WTC11 (cell line): ENCODE data around the gene KPTN. TPM values are rescaled to one million over a fixed set of nuclear protein-coding genes. Genes with fewer than 3 reads are reported as not detected.

Source experiments
- ATAC-seq: fragments of 200-7000 bp; cut with Tn5 transposase; 2 replicates; pipeline ENCODE4 v1.10.0; 2021; ENCODE audit warnings: mild to moderate bottlenecking, moderate library complexity
- CTCF ChIA-PET: fragments of 300-600 bp; sonication (Branson Sonifier 250); formaldehyde crosslinking; loops from one replicate; lab custom pipeline; 2021; ENCODE audit warnings: antibody characterized with exemption; lab: Charles Lee
- POLR2A ChIA-PET: fragments of 350-600 bp; sonication (Branson Sonifier 250); formaldehyde crosslinking; loops from one replicate; lab custom pipeline; 2021; ENCODE audit warnings: antibody characterized with exemption; lab: Charles Lee
- DNase-seq: peaks from one replicate; pipeline ENCODE4 v3.0.0; 2021; ENCODE audit warnings: low spot score
- H3K27ac Mint-ChIP-seq: 2 replicates; pipeline ENCODE4 v1.8.0; 2021; ENCODE audit warnings: mixed read lengths
- H3K27me3 Mint-ChIP-seq: 2 replicates; pipeline ENCODE4 v1.8.0; 2021; ENCODE audit warnings: low read depth, mild to moderate bottlenecking, moderate library complexity, mixed read lengths
- H3K36me3 Mint-ChIP-seq: 2 replicates; pipeline ENCODE4 v1.8.0; 2021; ENCODE audit warnings: mixed read lengths
- H3K4me1 Mint-ChIP-seq: 2 replicates; pipeline ENCODE4 v1.8.0; 2022; ENCODE audit warnings: mixed read lengths
- H3K4me3 Mint-ChIP-seq: 2 replicates; pipeline ENCODE4 v1.8.0; 2021; ENCODE audit warnings: mild to moderate bottlenecking, moderate library complexity, mixed read lengths
- H3K9me3 Mint-ChIP-seq: 2 replicates; pipeline ENCODE4 v1.8.0; 2021; ENCODE audit warnings: mixed read lengths
- AFF4 ChIP-seq: sonication (generic); formaldehyde crosslinking; IDR thresholded peaks from 2 replicates; pipeline ENCODE4 v1.8.1; 2023; ENCODE audit warnings: mild to moderate bottlenecking, missing genetic modification reagents, borderline replicate concordance
- ATF1 ChIP-seq: sonication (generic); formaldehyde crosslinking; IDR thresholded peaks from 2 replicates; pipeline ENCODE4 v1.8.1; 2023; ENCODE audit warnings: mild to moderate bottlenecking, moderate library complexity, missing genetic modification reagents
- CREB1 ChIP-seq: sonication (generic); formaldehyde crosslinking; IDR thresholded peaks from 2 replicates; pipeline ENCODE4 v1.8.0; 2023; ENCODE audit warnings: mild to moderate bottlenecking, missing genetic modification reagents
- ESRRA ChIP-seq: sonication (generic); formaldehyde crosslinking; IDR thresholded peaks from 2 replicates; pipeline ENCODE4 v1.8.1; 2022; ENCODE audit warnings: mild to moderate bottlenecking, missing genetic modification reagents, borderline replicate concordance
- ETV6 ChIP-seq: sonication (generic); formaldehyde crosslinking; IDR thresholded peaks from 2 replicates; pipeline ENCODE4 v1.8.1; 2022; ENCODE audit warnings: mild to moderate bottlenecking, missing genetic modification reagents
- FOXJ3 ChIP-seq: sonication (generic); formaldehyde crosslinking; IDR thresholded peaks from 2 replicates; pipeline ENCODE4 v1.9.0; 2021; ENCODE audit warnings: missing genetic modification reagents, mild to moderate bottlenecking, borderline replicate concordance
- KAT7 ChIP-seq: sonication (generic); formaldehyde crosslinking; IDR thresholded peaks from 2 replicates; pipeline ENCODE4 v1.8.1; 2023; ENCODE audit warnings: missing genetic modification reagents, mild to moderate bottlenecking, borderline replicate concordance
- MAX ChIP-seq: sonication (generic); formaldehyde crosslinking; IDR thresholded peaks from 2 replicates; pipeline ENCODE4 v1.8.0; 2022; ENCODE audit warnings: mild to moderate bottlenecking, missing genetic modification reagents
- OVOL2 ChIP-seq: fragments of 250-450 bp; sonication (Bioruptor Pico); IDR thresholded peaks from 2 replicates; pipeline ENCODE4 v1.9.0; 2021; ENCODE audit warnings: mild to moderate bottlenecking, borderline replicate concordance
- SMAD3 ChIP-seq: sonication (generic); formaldehyde crosslinking; IDR thresholded peaks from 2 replicates; pipeline ENCODE4 v1.8.0; 2022; ENCODE audit warnings: missing genetic modification reagents, mild to moderate bottlenecking, borderline replicate concordance
- SP1 ChIP-seq: sonication (generic); formaldehyde crosslinking; conservative IDR thresholded peaks from 2 replicates; pipeline ENCODE4 v1.8.1; 2022; ENCODE audit warnings: missing genetic modification reagents
- TEAD1 ChIP-seq: sonication (generic); formaldehyde crosslinking; IDR thresholded peaks from 2 replicates; pipeline ENCODE4 v1.8.0; 2022; ENCODE audit warnings: mild to moderate bottlenecking, missing genetic modification reagents
- USF1 ChIP-seq: sonication (generic); formaldehyde crosslinking; IDR thresholded peaks from 2 replicates; pipeline ENCODE4 v1.8.0; 2022; ENCODE audit warnings: mild to moderate bottlenecking, missing genetic modification reagents
- ZBTB21 ChIP-seq: sonication (generic); formaldehyde crosslinking; IDR thresholded peaks from 2 replicates; pipeline ENCODE4 v1.8.1; 2023; ENCODE audit warnings: mild to moderate bottlenecking, missing genetic modification reagents, borderline replicate concordance
- ZNF121 ChIP-seq: sonication (generic); formaldehyde crosslinking; IDR thresholded peaks from 2 replicates; pipeline ENCODE4 v1.8.0; 2023; ENCODE audit warnings: missing genetic modification reagents
- ZNF423 ChIP-seq: fragments of 250-450 bp; sonication (Bioruptor Pico); IDR thresholded peaks from 2 replicates; pipeline ENCODE4 v2.1.2; 2022; ENCODE audit warnings: mild to moderate bottlenecking, moderate library complexity
- ZNF671 ChIP-seq: fragments of 250-450 bp; sonication (Bioruptor Pico); IDR thresholded peaks from 2 replicates; pipeline ENCODE4 v1.8.0; 2021; ENCODE audit warnings: mild to moderate bottlenecking
- total RNA-seq: library from RNA; stranded (reverse); gene quantifications from 3 replicates; pipeline ENCODE4 v1.2.3, GENCODE V29; 2021
- TF ChIP-seq, protein P1 (sequence below): fragments of 200-600 bp; IDR thresholded peaks from 2 replicates; pipeline ENCODE4 v1.8.0; 2022; ENCODE audit warnings: antibody characterized with exemption
- TF ChIP-seq, protein P2 (sequence below): fragments of 250-450 bp; sonication (Bioruptor Pico); IDR thresholded peaks from 2 replicates; pipeline ENCODE4 v1.9.0; 2021; ENCODE audit warnings: moderate library complexity, mild to moderate bottlenecking, inconsistent platforms, borderline replicate concordance
- TF ChIP-seq, protein P3 (sequence below): sonication (generic); formaldehyde crosslinking; conservative IDR thresholded peaks from 2 replicates; pipeline ENCODE4 v1.8.1; 2023; ENCODE audit warnings: mild to moderate bottlenecking, low read depth, missing genetic modification reagents, moderate library complexity

The KPTN gene
- total RNA-seq, 1 experiment from 2014 or later, result 24.5 TPM

DNA sequence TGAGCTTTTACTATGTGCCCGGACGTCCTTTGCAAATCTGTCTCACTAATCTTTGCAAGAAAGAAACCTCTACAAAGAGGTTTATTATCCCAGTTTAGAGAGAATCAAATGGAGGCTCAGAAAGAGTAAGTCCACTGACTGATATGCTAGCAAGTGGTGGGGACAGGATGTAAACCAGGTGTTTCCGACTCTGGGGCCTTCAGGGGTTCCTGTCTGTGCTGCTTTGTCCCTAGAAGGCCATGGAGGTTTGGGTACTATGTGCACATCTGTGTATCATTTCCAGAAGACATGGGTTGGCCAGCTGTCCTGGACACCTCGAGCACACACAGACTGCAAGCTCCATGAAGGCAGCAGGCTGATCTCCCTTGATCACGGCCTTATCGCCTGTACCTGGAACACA, 1.2 kb upstream of the KPTN start (continued):
- no peak for TF ChIP-seq ZNF121 (CRISPR knock-in tag)

DNA sequence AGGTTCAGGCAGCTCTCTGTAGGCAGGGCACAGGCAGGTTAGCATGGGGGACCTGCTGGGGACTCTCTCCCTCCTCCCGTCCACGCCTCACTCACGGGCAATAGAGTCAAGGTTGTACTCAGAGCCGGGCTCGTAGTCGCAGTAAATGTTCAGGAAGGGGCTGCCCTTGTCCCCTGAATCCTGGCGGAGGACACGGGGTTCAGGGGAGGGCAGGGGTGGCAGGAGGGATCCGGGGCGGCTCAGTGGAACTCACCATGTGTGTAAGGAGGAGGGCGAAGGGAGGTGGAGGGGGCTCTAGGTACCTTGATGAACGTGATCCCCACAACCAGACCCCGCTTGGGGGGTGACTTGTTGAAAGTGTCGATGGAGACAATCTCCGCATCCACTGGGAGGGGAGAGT, 819 bp downstream of the KPTN start:
- ATAC-seq (no peak), DNase-seq (no peak)
- Mint-ChIP-seq H3K27ac (peak overlapping the region; percentile 98; the same call in 1 of the 2 replicates), H3K4me1 (peaks cover 20% of the 10 kb centered on the region), H3K9me3 (no peaks in the 10 kb centered on the region), H3K4me3 (peak overlapping the region; percentile 96), H3K36me3 (no peaks in the 10 kb centered on the region), H3K27me3 (peaks cover 9% of the 10 kb centered on the region)
- POLR2A ChIA-PET, result interaction anchor here (0.6 to 0.9 kb wide), 5 partner anchors 35 to 166 kb away, joined by 3 to 4 read pairs (median 3); no protein-coding TSS in a partner anchor
- TF ChIP-seq ZNF423 (no peak), ZNF671 (CRISPR knock-in tag) (no peak), SMAD3 (CRISPR knock-in tag) (no peak), USF1 (no peak), ATF1 (no peak), ESRRA (CRISPR knock-in tag) (no peak), MAX (no peak)
- CTCF ChIA-PET, result interaction anchor here (0.9 to 4.4 kb wide), 23 partner anchors 9 to 230 kb away, joined by 3 to 94 read pairs (median 8); partner anchors contain the start of genes EHD2, INAFM1, NAPA and SLC8A2

GRCh38 chr19:47481460-47482052, 2.5 kb downstream of the KPTN start:
- CTCF ChIA-PET, result interaction anchor here (0.7 to 4.4 kb wide), 4 partner anchors 34 to 217 kb away, joined by 3 to 94 read pairs (median 11); partner anchors contain the start of gene NAPA

More at GRCh38 chr19:47481460-47482052, 2.5 kb downstream of the KPTN start:
- H3K4me3 Mint-ChIP-seq, result no peak overlapping the region
- H3K27ac Mint-ChIP-seq, result no peak overlapping the region
- no peaks in the 10 kb centered on the region for H3K36me3 Mint-ChIP-seq
- H3K9me3 Mint-ChIP-seq, result no peaks in the 10 kb centered on the region
- TF ChIP-seq FOXJ3 (CRISPR knock-in tag), result no peak
- TF ChIP-seq, protein P1, sequence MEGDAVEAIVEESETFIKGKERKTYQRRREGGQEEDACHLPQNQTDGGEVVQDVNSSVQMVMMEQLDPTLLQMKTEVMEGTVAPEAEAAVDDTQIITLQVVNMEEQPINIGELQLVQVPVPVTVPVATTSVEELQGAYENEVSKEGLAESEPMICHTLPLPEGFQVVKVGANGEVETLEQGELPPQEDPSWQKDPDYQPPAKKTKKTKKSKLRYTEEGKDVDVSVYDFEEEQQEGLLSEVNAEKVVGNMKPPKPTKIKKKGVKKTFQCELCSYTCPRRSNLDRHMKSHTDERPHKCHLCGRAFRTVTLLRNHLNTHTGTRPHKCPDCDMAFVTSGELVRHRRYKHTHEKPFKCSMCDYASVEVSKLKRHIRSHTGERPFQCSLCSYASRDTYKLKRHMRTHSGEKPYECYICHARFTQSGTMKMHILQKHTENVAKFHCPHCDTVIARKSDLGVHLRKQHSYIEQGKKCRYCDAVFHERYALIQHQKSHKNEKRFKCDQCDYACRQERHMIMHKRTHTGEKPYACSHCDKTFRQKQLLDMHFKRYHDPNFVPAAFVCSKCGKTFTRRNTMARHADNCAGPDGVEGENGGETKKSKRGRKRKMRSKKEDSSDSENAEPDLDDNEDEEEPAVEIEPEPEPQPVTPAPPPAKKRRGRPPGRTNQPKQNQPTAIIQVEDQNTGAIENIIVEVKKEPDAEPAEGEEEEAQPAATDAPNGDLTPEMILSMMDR, result no peak
- TF ChIP-seq SP1 (CRISPR knock-in tag), result no peak
- no peak for TF ChIP-seq TEAD1 (CRISPR knock-in tag)
- no peak for TF ChIP-seq AFF4
- no peak for TF ChIP-seq CREB1
- no peak for TF ChIP-seq OVOL2 (CRISPR knock-in tag)
- TF ChIP-seq SMAD3 (CRISPR knock-in tag), result no peak
- no peak for TF ChIP-seq KAT7
- TF ChIP-seq, protein P2, sequence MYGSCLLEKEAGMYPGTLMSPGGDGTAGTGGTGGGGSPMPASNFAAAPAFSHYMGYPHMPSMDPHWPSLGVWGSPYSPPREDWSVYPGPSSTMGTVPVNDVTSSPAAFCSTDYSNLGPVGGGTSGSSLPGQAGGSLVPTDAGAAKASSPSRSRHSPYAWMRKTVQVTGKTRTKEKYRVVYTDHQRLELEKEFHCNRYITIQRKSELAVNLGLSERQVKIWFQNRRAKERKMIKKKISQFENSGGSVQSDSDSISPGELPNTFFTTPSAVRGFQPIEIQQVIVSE (CRISPR knock-in tag), result no peak
- no peak for TF ChIP-seq ZBTB21 (CRISPR knock-in tag)
- TF ChIP-seq ETV6 (CRISPR knock-in tag), result no peak
- TF ChIP-seq, protein P3, sequence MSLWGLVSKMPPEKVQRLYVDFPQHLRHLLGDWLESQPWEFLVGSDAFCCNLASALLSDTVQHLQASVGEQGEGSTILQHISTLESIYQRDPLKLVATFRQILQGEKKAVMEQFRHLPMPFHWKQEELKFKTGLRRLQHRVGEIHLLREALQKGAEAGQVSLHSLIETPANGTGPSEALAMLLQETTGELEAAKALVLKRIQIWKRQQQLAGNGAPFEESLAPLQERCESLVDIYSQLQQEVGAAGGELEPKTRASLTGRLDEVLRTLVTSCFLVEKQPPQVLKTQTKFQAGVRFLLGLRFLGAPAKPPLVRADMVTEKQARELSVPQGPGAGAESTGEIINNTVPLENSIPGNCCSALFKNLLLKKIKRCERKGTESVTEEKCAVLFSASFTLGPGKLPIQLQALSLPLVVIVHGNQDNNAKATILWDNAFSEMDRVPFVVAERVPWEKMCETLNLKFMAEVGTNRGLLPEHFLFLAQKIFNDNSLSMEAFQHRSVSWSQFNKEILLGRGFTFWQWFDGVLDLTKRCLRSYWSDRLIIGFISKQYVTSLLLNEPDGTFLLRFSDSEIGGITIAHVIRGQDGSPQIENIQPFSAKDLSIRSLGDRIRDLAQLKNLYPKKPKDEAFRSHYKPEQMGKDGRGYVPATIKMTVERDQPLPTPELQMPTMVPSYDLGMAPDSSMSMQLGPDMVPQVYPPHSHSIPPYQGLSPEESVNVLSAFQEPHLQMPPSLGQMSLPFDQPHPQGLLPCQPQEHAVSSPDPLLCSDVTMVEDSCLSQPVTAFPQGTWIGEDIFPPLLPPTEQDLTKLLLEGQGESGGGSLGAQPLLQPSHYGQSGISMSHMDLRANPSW (CRISPR knock-in tag), result no peak
- peaks cover 9% of the 10 kb centered on the region for H3K27me3 Mint-ChIP-seq
- ATAC-seq (no peak), DNase-seq (no peak)
- peaks cover 20% of the 10 kb centered on the region for H3K4me1 Mint-ChIP-seq
- POLR2A ChIA-PET, result interaction anchor here (0.7 kb wide), 1 partner anchor 70 kb away, joined by 4 read pairs; no protein-coding TSS in a partner anchor
